Activated T-cell treated with anti-CD3 and anti-CD28 coated beads, Interleukin-2, amount 50 U/mL, for 24 hours (primary cell): ENCODE results near the gene METTL9.
"Not testable (repeated sequence)": the region's sequence is repeated elsewhere in the genome, so short reads cannot be mapped to it uniquely, and the experiment has no call there.

Experiments
- DNase-seq: peaks from one replicate; pipeline ENCODE4 v3.0.0-alpha.2; 2020
- H3K27ac Mint-ChIP-seq: 2 replicates; pipeline ENCODE4 v1.8.0; 2020; ENCODE audit warnings: mild to moderate bottlenecking, mixed read lengths
- H3K27me3 Mint-ChIP-seq: 2 replicates; pipeline ENCODE4 v1.8.0; 2020; ENCODE audit warnings: mixed read lengths
- H3K36me3 Mint-ChIP-seq: 2 replicates; pipeline ENCODE4 v1.8.0; 2020; ENCODE audit warnings: low read depth, mixed read lengths
- H3K4me1 Mint-ChIP-seq: 2 replicates; pipeline ENCODE4 v1.8.0; 2020; ENCODE audit warnings: low read depth, mixed read lengths
- H3K4me3 Mint-ChIP-seq: 2 replicates; pipeline ENCODE4 v1.8.0; 2020; ENCODE audit warnings: mild to moderate bottlenecking, moderate library complexity, mixed read lengths
- H3K9me3 Mint-ChIP-seq: 2 replicates; pipeline ENCODE4 v1.8.0; 2020; ENCODE audit warnings: mixed read lengths

Gene METTL9

DNA sequence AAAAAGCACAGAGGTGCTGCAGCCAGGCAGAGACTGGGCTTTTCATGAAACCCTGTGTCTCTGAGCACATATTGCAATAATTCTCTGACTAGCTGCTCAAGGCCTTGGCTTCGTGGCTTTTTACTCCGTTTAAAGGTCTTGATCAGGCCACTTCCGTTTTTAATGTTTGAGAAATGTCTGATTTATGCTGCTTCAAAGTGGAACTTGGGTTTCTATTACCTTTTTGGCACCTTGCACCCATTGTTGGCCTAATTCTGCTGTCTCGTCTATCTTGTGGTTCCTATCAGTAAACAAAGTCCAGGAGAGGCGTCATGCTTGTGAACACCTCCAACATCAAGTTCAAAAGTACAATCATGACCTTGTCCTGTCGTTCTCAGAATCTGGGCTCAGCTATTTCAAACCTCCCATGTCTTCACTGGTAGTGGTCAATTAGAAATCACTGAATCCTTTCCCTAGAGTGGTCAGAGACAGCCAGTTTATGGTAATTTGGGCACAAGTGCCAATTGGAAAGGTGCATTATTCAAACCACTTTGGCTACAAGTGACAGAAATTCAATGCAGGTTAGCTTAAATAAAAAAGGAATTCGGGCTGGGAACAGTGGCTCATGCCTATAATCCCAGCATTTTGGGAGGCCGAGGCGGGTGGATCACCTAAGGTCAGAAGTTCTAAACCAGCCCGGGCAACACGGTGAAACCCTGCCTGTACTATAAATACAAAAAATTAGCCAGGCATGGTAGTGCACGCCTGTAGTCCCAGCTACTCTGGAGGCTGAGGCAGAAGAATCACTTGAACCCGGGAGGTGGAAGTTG lies 33.3 kb upstream of the METTL9 start:
- Mint-ChIP-seq H3K36me3 (no peaks in the 10 kb centered on the region), H3K9me3 (no peaks in the 10 kb centered on the region), H3K4me3 (no peak overlapping the region), H3K27ac (no peak overlapping the region), H3K27me3 (peaks cover 2% of the 10 kb centered on the region), H3K4me1 (peaks cover 3% of the 10 kb centered on the region)
- DNase-seq, result peak; percentile 23

DNA sequence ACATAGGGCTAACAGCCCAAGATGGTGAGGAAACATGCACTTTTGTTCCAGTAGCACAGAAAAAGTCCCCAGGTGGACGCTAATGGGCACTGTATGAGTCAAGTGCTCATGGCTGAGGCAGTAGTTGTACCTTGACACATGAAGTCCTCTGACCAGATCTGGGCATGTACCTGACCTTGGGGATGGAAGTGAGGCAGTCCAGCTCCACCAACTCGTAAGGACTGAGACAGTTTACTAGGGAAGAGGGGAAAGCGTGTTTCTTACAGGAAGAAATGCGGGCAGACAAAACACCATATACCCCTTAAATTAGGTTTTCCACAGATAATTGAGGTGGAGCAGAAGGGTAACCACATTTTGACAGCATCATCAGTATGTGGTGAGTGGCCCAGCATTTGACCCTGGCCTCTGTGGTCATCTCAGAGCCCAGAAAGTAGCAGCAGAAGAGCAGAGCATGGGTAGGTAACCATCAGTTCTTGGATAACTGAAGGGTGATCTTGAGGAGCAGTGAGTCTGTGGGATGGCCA lies 32.4 kb upstream of the METTL9 start:
- Mint-ChIP-seq H3K4me1 (peaks cover 3% of the 10 kb centered on the region), H3K36me3 (no peaks in the 10 kb centered on the region), H3K27ac (no peak overlapping the region), H3K4me3 (no peak overlapping the region), H3K27me3 (peaks cover 2% of the 10 kb centered on the region), H3K9me3 (no peaks in the 10 kb centered on the region)
- DNase-seq, result no peak

DNA sequence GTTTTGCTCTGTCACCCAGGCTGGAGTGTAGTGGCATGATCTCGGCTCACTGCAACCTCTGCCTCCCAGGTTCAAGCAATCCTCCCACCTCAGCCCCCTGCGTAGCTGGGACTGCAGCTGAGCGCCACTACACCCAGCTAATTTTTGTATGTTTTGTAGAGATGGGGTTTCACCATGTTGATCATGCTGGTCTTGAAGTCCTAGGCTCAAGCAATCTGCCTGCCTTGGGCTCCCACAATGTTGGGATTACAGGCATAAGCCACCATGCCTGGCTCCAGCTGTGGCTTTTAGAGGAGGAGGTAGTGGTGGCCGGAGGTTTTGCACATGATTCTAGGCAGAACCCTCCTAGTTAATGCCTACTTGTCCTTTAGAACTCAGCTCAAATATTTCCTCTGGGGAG lies 31.9 kb upstream of the METTL9 start:
- not testable (repeated sequence) for H3K27me3 Mint-ChIP-seq

DNA sequence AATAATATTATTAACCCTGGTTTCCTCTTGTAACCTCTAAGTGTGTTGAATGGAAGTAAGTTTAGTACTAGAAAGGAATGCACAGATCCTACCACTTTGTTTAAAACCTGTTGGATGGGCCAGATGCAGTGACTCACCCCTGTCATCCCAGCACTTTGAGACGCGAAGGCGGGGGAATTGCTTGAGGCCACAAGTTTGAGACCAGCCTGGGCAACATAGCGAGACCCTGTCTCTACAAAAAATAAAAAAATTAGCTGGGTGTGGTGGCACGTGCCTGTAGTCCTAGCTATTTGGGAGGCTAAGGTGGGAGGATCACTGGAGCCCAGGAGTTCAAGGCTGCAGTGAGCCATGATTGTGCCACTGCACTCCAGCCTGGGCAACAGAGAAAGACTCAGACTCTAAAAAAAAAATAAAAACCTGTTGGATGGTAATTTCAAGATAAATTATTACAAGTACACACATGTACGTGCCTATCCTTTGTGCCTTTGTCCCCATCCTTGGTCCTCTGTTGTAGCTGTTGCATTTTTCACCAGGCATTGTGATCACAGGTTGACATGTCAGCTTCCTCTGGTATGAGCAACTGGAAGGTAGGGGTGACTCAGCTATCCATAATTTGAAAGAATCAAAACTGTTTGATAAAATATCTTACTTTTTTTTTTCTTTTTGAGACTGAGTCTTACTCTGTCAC lies 30.7 kb upstream of the METTL9 start:
- Mint-ChIP-seq H3K27me3 (peaks cover 2% of the 10 kb centered on the region), H3K4me3 (no peak overlapping the region), H3K4me1 (peaks cover 3% of the 10 kb centered on the region), H3K9me3 (no peaks in the 10 kb centered on the region), H3K27ac (no peak overlapping the region), H3K36me3 (no peaks in the 10 kb centered on the region)
- DNase-seq, result no peak

More for the DNA sequence above, 31.9 kb upstream of the METTL9 start:
- H3K36me3 Mint-ChIP-seq, H3K4me1 Mint-ChIP-seq, H3K27ac Mint-ChIP-seq, H3K9me3 Mint-ChIP-seq, H3K4me3 Mint-ChIP-seq: not testable (repeated sequence)
- DNase-seq, result peak; percentile 26

DNA sequence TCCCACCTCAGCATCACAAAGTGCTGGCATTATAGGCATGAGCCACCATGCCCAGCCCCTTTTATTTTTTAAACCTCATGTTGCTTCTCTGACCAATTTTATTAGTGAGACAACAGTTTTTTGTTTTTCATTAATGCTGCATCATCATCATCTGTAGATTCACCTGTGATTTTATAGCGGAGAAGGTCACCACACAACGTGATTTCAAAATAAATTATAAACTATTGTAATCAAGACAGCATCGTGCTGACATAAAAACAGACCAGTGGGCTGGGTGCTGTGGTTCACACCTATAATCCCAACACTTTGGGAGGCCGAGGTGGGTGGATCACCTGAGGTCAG lies 28.7 kb upstream of the METTL9 start:
- DNase-seq, result no peak
- H3K9me3 Mint-ChIP-seq, result no peaks in the 10 kb centered on the region
- H3K36me3 Mint-ChIP-seq, result no peaks in the 10 kb centered on the region
- no peak overlapping the region for H3K4me3 Mint-ChIP-seq
- H3K27me3 Mint-ChIP-seq, result peaks cover 2% of the 10 kb centered on the region
- no peak overlapping the region for H3K27ac Mint-ChIP-seq
- peaks cover 3% of the 10 kb centered on the region for H3K4me1 Mint-ChIP-seq

DNA sequence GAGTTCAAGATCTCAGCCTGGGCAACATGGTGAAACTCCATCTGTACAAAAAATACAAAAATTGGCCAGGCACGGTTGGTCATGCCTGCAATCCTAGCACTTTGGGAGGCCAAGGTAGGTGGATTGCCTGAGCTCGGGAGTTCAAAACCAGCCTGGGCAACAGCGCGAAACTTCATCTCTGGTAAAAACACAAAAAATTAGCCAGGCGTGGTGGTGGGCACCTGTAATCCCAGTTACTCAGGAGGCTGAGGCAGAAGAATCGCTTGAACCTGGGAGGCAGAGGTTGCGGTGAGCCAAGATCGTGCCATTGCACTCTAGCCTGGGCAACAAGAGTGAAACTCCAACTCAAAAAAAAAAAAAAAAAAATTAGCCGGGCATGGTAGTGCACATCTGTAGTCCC lies 25.9 kb upstream of the METTL9 start:
- not testable (repeated sequence) for DNase-seq, H3K4me3 Mint-ChIP-seq, H3K36me3 Mint-ChIP-seq, H3K27ac Mint-ChIP-seq, H3K9me3 Mint-ChIP-seq, H3K4me1 Mint-ChIP-seq, H3K27me3 Mint-ChIP-seq

DNA sequence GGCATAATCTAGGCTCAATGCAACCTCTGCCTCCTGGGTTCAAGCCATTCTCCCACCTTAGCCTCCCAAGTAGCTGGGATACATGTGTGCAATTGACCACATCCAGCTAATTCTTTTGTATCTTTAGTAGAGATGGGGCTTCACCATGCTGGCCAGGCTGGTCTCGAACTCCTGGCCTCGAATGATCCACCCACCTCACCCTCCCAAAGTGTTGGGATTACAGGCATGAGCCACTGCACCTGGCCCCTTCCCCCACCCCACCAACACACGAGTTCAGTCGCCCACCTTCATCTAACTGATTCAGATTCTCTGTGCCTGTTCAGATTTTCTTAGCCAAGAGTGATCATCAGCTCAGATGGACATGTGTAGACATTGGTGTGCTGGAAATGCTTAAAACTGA lies 25.0 kb upstream of the METTL9 start:
- Mint-ChIP-seq H3K27me3 (peaks cover 2% of the 10 kb centered on the region), H3K4me3 (no peak overlapping the region), H3K9me3 (no peaks in the 10 kb centered on the region), H3K4me1 (no peaks in the 10 kb centered on the region), H3K27ac (no peak overlapping the region), H3K36me3 (no peaks in the 10 kb centered on the region)
- DNase-seq, result no peak

DNA sequence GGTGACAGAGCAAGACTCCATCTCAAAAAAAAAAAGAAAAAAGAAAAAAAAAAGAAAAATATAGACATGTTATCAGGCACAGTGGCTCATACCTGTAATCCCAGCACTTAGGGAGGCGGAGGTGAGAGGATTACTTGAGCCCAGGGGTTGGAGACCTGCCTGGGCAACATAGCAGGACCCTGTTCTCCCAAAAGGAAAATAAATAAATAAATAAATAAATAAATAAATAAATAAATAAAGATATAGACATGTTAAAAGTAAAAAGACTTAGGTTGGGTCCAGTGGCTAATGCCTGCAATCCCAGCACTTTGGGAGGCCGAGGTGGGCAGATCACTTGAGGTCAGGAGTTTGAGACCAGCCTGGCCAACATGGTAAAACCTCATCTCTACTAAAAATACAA lies 23.1 kb upstream of the METTL9 start:
- not testable (repeated sequence) for H3K27me3 Mint-ChIP-seq, H3K36me3 Mint-ChIP-seq, H3K27ac Mint-ChIP-seq, DNase-seq, H3K9me3 Mint-ChIP-seq, H3K4me1 Mint-ChIP-seq, H3K4me3 Mint-ChIP-seq

DNA sequence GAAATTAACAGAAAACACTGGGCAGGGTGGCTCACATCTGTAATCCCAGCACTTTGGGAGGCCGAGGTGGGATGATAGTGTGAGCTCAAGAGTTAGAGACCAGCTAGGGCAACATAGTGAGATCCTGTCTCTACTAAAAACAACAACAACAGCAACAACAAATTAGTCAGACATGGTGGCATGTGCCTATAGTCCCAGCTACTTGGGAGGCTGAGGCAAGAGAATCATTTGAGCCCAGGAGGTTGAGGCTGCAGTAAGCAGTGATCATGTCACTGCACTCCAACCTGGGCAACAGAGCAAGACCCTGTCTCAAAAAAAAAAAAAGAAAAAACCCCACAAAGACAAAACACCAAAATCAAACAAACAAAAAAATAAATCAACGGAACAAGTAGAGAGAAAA lies 21.9 kb upstream of the METTL9 start:
- H3K9me3 Mint-ChIP-seq, H3K27me3 Mint-ChIP-seq, H3K36me3 Mint-ChIP-seq, H3K27ac Mint-ChIP-seq, H3K4me3 Mint-ChIP-seq, H3K4me1 Mint-ChIP-seq, DNase-seq: not testable (repeated sequence)

DNA sequence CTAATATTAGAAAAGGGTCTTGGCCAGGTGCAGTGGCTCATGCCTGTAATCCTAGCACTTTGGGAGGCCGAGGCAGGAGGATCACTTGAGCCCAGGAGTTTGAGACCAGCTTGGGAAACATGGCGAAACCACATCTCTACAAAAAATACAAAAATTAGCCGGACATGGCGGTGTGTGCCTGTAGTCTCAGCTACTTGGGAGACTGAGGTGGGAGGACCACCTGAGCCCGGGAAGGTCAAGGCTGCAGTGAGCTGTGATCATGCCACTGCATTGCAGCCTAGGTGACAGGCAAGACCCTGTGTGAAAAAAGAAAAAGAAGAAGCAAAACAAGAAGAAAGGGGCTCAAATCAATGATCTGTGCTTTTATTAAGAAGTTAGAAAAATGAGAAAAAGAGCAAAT lies 21.1 kb upstream of the METTL9 start:
- not testable (repeated sequence) for H3K27me3 Mint-ChIP-seq, H3K27ac Mint-ChIP-seq, H3K9me3 Mint-ChIP-seq

DNA sequence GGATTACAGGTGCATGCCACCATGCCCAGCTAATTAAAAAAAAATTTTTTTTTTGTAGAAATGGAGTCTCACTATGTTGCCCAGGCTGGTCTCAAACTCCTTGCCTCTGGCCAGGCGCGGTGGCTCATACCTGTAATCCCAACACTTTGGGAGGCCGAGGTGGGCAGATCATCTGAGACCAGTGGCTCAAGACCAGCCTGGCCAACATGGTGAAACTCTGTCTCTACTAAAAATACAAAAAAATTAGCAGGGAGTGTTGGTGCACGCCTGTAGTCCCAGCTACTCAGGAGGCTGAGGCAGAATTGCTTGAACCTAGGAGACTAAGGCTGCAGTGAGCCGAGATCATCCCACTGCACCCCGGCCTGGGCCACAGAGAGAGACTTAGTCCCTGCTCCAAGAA lies 19.2 kb upstream of the METTL9 start:
- H3K27ac Mint-ChIP-seq, DNase-seq, H3K4me1 Mint-ChIP-seq, H3K4me3 Mint-ChIP-seq, H3K36me3 Mint-ChIP-seq, H3K27me3 Mint-ChIP-seq, H3K9me3 Mint-ChIP-seq: not testable (repeated sequence)

More for the DNA sequence above, 21.1 kb upstream of the METTL9 start:
- not testable (repeated sequence) for H3K4me3 Mint-ChIP-seq, DNase-seq, H3K36me3 Mint-ChIP-seq, H3K4me1 Mint-ChIP-seq

DNA sequence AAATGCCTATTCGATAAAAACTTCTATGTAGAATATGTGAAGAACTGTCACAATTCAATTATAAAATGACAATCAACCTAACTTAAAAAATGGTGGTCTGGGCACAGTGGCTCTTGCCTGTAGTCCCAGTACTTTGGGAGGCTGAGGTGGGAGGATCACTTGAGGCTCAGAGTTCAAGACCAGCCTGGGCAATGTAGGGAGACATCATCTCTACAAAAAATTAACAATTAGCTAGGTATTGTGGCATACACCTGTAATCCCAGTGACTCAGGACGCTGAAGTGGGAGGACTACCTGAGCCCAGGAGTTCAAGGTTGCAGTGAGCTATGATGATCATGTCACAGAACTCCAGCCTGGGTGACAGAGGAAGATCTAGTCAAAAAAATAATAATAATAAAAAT lies 18.6 kb upstream of the METTL9 start:
- no peaks in the 10 kb centered on the region for H3K36me3 Mint-ChIP-seq
- no peak overlapping the region for H3K27ac Mint-ChIP-seq
- no peak for DNase-seq
- peaks cover 1% of the 10 kb centered on the region for H3K4me1 Mint-ChIP-seq
- H3K4me3 Mint-ChIP-seq, result no peak overlapping the region
- H3K27me3 Mint-ChIP-seq, result no peaks in the 10 kb centered on the region
- no peaks in the 10 kb centered on the region for H3K9me3 Mint-ChIP-seq

DNA sequence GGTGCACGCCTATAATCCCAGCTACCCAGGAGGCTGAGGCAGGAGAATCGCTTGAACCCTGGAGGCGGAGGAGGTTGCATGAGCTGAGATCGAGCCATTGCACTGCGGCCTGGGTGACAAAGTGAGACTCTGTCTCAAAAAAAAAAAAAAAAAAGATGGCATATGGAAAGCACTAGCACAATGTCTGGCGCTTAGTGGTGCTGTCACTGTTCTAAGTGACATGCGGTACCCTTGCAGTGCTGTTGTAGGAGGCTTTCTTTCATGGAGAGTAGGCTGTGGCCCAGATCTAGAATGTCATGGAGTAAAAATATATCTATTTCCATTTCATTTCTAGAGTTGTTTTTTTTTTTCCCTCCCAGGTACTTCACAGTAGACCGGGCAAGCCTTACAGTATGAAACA lies 14.6 kb upstream of the METTL9 start:
- Mint-ChIP-seq H3K4me3 (no peak overlapping the region), H3K27me3 (no peaks in the 10 kb centered on the region), H3K4me1 (peaks cover 1% of the 10 kb centered on the region)

DNA sequence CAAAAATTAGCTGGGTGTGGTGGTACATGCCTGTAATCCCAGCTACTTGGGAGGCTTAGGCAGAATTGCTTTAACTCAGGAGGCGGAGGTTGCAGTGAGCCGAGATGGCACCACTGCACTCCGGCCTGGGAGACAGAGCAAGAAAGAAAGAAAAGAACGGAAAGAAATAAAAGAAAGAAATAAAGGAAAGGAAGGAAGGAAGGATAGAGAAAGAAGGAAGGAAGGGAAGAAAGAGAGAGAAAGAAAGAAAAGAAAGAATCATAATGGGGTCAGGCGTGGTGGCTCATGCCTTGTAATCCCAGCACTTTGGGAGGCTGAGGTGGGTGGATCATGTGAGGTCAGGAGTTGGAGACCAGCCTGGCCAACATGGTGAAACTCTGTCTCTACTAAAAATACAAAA lies 10.8 kb upstream of the METTL9 start:
- H3K27me3 Mint-ChIP-seq, H3K4me1 Mint-ChIP-seq, H3K36me3 Mint-ChIP-seq, H3K27ac Mint-ChIP-seq, DNase-seq, H3K4me3 Mint-ChIP-seq, H3K9me3 Mint-ChIP-seq: not testable (repeated sequence)

More for the DNA sequence above, 14.6 kb upstream of the METTL9 start:
- H3K9me3 Mint-ChIP-seq, result no peaks in the 10 kb centered on the region
- no peak overlapping the region for H3K27ac Mint-ChIP-seq
- no peaks in the 10 kb centered on the region for H3K36me3 Mint-ChIP-seq
- no peak for DNase-seq

DNA sequence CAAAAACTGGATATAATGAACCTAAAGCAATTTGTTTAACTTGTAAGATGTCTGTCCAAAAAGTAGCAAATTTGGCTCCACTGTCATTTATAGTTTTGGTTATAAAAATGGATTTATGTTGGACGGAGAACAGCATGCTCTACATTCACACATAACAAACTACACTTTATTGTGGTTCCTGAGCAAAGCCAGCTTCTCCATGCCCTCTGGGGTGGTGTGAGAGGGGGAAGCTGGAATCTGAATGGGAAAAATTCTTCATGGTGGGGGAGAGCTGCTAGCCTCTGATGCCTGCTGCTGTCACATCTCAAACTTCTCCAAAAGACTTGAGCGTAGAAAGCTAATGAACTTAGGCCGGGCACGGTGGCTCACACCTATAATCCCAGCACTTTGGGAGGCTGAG lies 9.8 kb upstream of the METTL9 start:
- Mint-ChIP-seq H3K4me1 (no peaks in the 10 kb centered on the region), H3K4me3 (no peak overlapping the region), H3K27me3 (no peaks in the 10 kb centered on the region), H3K27ac (no peak overlapping the region), H3K9me3 (no peaks in the 10 kb centered on the region), H3K36me3 (no peaks in the 10 kb centered on the region)
- no peak for DNase-seq
